ENCODE measurements around the gene VPS11.
"Not testable (repeated sequence)": the region's sequence is repeated elsewhere in the genome, so short reads cannot be mapped to it uniquely, and the experiment has no call there.

VPS11 gene

DNA sequence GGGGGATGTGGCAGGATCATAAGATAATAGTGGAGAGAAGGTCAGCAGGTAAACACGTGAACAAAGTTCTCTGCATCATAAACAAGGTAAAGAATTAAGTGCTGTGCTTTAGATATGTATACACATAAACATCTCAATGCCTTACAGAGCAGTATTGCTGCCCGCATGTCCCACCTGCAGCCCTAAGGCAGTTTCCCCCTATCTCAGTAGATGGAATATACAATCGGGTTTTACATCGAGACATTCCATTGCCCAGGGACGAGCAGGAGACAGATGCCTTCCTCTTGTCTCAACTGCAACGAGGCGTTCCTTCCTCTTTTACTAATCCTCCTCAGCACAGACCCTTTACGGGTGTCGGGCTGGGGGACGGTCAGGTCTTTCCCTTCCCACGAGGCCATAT, 28.1 kb upstream of the VPS11 start:
- not testable (repeated sequence) for DNase-seq

DNA sequence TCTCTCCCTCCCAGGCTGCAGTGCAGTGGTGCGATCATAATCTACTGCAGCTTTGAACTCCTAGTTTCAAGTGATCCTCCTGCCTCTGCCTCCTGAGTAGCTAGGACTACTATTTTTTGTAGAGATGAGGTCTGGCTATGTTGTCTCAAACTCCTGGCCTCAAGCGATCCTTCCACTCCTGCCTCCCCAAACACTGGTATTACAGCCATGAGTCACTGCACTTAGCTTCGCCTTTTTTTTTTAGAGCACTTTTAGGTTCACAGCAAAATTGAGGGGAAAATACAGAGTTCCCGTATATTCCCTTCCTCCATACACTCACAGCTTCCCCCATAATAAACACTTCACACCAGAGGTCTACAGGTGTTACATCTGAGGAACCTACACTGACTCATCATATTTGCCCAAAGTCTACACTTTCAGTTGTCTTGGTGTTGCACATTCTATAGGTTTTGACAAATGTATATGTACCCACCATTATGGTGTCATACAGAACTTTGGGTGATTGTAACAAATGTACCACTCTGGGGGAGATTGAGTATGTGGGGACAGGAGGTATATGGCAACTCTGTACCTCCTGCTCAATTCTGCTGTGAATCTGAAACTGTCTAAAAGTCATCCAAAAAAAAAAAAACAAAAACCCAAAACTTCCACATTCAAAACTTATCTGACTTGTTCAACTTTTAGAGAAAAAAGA, 25.6 kb upstream of the VPS11 start:
- DNase-seq, result no peak

DNA sequence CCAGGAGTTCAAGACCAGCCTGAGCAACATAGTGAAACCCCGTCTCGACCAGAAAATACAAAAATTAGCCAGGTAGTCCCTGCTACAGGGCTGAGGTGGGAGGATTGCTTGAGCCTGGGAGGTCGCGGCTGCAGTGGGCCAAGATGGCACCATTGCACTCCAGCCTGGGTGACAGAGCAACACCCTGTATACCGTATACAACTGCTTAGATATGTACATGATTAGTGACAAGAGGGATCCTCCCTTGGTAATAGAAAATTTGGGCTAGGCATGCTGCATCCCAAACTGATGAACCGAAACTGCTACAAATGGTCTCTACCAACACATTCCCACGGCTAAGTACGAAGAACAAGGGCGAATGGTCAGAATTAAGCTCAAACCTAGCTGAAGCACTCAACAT, 24.7 kb upstream of the VPS11 start:
- DNase-seq, result no peak

DNA sequence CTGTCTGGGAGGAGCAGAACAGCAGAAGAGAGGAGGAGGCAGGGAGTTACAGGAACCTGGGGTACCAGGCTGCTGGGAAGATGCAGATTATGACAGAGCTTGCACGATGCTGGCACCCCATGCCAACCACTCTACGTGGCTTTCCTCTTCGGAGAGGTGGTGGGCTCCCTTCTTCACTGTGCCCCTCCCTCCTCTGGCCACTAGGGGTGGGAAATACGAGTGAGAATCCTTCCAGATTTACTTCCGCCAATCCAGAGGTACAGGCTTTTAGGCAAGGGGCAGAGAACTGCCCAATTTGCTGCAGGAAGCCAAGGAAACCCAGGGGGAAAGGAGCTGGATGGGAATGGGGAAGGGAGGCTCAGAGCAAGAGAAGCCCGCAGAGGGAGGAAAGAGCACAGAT, 22.9 kb upstream of the VPS11 start:
- no peak for DNase-seq

DNA sequence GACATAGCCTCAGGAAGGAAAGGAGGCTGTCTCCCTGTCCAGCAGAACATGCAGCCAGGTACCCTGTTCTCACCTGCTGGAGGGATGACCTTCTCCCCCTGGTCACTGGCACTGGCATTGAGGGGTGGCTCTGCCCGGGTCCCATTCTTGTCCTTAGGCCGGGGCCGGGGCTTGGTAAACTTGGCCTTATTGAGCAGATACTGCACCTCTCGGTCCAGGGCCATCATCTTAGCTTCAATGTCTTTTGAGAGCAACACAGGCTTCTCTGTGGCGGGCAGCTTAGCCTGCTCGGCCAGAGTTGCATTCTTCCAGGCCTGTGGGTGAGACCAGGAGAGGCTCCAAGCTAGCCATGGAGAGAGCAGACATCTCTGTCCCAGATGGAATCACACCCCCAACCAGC, 21.1 kb upstream of the VPS11 start:
- DNase-seq, result no peak

DNA sequence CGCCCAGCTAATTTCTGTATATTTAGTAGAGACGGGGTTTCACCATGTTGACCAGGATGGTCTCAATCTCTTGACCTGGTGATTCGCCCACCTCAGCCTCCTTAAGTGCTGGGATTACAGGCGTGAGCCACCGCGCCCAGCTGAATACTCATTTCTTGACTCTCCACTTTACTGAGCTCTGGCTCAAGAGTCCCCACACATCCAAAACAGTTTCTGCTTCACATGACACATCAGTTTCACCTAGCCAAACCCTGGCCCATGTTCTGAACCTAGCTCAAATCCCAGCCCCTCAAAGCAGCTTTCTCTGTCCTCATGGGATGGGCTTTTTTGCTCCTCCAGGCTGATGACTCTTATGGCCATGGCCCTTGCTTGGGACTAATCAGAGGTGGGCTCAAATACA, 20.4 kb upstream of the VPS11 start:
- no peak for DNase-seq

DNA sequence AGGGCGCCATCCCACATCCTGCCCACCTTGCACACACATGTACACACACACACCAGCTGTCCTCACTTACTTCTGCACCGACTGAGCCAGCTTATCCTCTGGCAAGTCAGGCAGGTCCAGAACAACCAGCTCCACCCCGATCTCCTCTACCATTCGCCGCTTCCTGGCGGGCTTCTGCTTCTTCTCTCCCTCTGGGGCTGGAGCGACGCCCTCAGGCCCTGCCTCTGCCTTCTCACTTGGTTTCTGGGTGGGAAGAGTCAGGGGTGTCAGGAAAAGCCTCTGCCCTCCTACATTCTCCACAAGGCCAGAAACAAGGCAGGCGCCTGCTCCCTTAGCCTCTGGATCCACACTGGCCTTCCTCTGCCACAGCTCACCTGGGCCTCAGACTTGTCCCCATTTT, 19.0 kb upstream of the VPS11 start:
- DNase-seq, result no peak

DNA sequence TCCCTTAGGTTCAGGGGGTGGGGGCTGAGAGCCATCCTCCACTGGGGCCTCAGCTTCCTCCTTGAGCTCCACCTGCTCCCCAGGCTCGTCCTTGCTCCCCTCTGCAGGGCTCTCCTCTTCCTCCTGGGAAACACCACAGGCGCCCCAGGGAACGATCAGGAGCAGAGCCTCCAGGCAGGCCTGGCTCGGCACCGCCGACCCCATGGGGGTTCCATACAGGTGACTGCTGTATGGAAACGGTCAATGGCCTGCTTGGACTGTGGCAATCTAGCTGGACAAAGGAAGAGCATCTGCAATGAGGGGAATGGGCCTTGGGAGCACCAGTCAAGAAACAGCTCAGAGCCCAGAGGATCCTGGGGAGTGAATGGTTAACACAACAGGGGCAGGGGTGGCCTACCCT, 18.5 kb upstream of the VPS11 start:
- no peak for DNase-seq

DNA sequence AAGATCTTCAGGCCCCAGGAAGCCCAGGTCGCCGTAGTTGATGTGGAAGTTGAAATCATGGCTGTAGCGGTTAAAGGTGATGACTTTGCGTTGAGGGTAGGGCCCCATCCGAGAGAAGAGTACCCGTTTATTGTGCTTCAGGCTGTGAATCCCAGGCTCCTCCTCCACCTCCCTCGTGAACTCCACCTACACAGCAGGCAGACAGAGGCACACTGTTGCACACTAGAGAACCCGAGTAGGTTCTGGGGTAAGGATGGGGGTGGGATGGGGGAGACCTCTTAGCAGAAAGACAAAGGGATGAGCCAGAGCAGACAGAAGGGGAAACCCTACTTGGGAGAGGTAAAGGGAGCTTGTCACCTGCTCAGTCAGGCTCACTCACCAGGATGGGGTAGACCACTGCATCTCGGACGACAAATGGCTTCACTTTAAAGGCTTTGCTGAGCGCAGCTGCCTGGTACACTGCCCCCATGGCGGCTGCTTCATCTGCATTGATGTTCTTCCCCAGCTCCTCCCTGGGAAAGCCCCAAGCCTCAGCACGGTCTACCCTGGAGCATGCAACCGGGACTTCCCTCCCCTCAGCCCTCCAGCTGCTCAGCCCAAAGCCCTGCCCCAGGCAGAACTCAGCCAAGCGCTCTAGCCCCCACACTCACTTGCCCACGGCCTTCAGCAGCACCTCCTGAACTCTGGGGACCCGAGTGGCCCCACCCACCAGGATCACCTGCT, 16.0 kb upstream of the VPS11 start:
- DNase-seq, result no peak

DNA sequence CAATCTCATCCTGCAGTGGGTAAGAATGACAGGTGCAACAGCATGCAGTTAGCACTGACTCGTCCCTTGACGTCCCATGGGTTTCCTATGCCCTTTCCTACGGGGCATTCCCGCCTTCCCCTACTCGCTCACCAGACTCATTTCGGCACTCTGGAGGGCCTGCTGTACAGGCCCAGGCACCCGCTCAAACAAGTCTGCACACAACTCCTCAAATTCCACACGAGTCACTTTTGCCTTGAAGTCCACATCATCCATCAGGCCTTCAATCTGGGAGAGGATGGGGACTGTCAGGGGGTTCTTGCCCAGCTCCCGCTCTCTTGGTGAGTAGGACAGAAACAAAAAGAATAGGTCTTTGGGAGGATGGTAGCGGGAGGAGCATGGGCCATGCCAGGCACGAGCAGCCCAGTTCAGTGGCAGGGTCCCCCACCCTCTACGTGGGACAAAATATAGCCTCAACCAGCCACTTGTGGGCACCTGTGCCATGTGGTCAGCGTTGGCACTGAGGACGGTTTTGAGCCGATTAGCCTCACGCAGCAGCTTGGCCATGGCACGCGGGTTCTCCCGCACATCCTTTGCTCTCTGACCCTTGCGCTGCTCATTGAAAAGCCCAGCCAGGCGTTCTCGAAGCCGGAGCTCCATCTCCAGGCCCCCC, 15.3 kb upstream of the VPS11 start:
- DNase-seq, result no peak

DNA sequence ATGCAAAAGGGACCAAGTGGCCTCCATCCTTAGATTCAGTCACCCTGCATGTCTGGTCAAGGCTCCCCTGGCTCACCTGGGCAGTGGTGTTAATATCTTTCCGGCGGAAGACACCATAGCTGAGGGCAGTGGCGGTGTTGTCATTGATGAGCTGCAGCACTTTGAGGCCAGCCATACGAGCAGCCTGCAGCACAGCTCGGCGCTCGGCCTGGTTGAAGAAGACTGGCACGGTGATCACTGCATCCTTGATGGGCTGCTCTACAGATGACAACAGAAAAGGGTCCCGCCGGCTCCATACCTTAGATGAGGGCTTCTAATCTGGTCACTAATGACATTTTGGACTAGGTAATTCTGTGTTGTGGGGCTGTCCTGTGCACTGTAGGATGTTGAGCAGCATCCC, 13.2 kb upstream of the VPS11 start:
- DNase-seq, result no peak

DNA sequence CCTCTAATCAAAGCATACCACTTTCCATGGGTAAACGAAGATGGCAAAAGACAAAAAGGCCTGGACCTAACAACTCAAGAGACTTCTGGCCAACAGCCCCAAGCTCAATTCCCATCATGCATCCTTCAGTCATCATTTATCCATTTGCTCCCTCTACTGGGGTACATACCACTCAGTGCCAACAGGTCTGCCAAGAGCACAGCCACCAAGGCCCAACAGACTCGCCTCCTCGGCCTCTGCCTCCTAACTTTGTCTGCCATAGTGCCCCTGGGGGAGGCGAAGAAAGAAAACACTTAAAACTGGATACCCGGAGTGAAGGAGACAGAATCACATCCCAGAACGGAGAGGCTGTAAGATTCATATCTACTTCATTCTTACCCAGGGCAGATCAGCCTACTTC, 11.7 kb upstream of the VPS11 start:
- DNase-seq, result no peak

DNA sequence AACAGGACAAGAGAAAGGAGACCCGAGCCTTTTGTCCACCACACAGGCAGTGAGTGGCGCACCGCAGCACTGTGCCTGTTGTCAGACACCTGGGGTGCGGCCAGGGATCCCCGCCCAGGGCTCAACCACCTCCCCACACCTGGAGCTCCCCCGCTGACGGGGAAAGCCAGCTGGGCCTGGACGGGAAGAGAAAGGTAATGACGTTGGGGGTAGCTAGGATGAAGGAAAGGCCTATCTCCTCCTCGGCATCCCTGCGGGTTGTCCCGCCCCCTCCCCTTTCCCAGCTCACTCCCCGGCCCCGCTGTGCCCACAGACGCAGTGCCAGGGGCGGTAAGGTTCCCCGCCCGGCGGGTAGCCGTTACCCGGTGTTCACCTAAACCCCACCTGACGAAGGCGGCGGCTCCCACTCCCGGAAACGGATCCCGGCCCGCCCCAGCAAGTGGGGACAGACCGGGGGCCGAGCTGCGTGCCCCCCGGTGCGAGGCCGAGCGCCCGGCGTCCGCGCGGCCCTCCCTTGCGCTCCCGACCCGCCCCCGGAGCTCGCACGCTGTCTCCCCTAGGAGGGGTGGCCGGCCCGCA, 11.1 kb upstream of the VPS11 start:
- DNase-seq, result no peak

DNA sequence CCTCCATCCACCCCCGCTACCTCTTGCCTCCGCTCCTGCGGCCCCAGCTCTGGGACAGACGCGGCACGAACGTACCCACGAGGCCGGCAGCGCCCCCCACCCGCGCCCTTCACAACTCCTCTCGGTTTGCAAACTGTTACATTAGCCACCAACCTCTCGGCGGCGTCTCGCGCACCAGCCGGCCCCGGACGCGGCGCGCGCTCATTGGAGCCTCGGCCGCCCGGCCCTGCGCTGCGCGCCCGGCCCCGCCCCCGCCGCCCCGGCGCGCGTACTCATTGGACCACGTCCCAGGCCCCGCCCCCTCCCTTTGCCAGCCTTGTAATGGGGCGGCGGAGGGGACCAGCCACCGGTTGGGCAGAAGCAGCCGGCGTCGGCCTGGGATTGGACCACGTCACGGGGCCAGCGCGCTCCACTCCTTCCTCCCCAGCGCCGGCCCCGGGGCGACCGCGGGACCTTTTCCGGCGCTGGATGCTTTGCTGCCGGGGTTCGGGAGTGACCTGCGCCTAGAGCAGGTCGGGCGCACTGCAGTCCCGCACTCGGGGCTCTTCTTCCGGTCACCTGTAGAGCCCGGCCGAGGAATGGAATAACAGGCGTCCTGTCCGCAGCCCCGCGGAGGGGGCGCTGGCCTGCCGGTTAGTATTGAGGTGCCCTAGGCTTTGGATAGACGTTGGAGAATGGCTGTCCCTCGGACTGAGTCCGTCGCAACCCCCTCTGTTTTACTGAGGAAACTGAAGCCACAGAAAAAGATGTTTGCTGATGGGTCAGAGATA, 10.4 kb upstream of the VPS11 start, which contains the start of gene HYOU1:
HYOU1 (minus strand) TSS at position 206 of the 770 bp plus-strand sequence. CDS start 1,045 bp downstream, outside the sequence.
- peak; percentile 85 for DNase-seq

DNA sequence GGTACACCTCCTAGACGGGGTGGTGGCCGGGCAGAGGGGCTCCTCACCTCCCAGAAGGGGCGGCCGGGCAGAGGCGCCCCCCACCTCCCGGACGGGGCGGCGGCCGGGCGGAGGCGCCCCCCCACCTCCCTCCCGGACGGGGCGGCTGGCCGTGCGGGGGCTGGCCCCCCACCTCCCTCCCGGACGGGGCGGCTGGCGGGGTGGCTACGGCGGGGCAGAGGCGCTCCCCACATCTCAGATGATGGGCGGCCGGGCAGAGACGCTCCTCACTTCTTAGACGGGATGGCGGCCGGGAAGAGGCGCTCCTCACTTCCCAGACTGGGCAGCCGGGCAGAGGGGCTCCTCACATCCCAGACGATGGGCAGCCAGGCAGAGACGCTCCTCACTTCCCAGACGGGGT, 8.5 kb upstream of the VPS11 start:
- DNase-seq, result not testable (repeated sequence)

DNA sequence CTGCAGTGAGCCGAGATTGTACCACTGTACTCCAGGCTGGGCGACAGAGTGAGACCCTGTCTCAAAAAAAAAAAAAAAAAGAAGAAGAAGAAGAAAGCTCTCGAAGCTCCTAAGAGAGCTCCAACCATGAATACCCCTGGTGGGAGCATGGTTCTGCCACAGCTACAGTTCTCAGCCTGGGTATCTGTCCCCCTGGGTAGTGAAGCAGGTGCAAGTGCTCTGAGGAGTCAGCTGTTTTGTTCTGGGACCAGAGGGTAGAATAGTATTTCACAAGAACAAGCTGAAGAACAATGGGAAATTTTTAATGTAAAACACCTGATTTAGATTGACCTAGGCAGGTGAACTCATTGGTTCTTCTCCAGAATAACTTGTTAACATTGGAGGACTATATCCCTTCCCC, 6.4 kb upstream of the VPS11 start:
- DNase-seq, result no peak

DNA sequence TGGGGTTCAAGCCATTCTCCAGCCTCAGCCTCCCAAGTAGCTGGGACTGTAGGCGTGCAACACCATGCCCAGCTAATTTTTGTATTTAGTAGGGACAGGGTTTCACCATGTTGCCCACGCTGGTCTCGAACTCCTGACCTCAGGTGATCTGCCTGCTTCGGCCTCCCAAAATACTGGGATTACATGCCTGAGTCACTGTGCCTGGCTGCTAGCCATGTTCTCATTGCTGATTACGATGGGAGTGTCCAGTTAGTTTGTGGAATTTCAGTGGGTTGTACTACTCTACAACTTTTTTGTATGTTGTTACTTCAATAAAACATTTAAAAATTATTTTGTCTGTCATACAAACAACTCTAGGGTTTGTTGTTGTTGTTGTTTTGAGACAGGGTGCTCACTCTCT, 4.8 kb upstream of the VPS11 start:
- DNase-seq, result no peak

DNA sequence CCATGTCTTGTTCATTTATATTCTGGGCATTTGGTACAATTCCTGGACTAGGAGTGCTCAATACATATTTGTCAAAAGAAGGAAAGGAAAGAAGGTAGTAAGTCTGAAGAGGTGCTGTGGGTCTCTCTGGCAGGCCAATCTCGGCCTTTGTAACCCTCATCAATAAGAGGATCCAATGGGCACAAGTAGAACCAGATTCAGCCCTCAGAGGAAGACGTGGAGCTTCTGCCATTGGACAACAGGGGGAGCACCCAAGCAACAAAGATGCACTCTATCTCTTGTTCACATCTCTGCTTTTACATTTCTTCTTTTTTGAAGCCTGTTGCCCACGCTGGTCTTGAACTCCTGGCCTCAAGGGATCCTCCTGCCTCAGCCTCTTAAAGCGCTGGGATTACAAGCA, 2.2 kb upstream of the VPS11 start:
- no peak for DNase-seq

DNA sequence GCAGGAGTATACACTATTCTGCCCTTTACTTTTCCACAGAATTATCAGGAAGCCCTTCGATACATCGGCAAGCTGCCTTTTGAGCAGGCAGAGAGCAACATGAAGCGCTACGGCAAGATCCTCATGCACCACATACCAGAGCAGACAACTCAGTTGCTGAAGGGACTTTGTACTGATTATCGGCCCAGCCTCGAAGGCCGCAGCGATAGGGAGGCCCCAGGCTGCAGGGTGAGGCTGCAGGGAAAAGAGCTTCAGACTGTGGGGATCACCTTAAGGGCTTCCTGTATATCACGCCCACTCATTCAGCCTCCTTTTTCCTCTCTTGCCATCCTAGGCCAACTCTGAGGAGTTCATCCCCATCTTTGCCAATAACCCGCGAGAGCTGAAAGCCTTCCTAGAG, 10.2 kb downstream of the VPS11 start:
- no peak for DNase-seq

DNA sequence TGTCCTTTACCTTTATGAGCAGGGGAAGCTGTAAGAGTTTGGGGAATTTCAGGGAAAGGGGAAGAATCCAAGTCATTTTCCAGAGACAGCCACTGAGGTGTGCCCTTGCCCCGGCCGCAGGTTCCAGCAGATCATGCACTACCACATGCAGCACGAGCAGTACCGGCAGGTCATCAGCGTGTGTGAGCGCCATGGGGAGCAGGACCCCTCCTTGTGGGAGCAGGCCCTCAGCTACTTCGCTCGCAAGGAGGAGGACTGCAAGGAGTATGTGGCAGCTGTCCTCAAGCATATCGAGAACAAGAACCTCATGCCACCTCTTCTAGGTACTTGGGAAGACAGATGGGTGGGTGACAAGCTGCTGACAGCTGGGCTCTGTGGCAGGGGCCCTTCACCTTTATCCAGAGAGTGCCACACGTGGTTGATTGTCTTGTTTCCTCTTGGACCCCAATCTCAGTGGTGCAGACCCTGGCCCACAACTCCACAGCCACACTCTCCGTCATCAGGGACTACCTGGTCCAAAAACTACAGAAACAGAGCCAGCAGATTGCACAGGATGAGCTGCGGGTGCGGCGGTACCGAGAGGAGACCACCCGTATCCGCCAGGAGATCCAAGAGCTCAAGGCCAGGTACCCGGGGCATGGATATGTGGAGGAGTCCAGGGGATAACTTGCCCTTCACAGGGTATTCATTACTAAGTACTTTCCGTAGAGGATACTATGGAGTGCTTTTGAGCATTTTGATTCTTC, 11.2 kb downstream of the VPS11 start:
- DNase-seq, result no peak

DNA sequence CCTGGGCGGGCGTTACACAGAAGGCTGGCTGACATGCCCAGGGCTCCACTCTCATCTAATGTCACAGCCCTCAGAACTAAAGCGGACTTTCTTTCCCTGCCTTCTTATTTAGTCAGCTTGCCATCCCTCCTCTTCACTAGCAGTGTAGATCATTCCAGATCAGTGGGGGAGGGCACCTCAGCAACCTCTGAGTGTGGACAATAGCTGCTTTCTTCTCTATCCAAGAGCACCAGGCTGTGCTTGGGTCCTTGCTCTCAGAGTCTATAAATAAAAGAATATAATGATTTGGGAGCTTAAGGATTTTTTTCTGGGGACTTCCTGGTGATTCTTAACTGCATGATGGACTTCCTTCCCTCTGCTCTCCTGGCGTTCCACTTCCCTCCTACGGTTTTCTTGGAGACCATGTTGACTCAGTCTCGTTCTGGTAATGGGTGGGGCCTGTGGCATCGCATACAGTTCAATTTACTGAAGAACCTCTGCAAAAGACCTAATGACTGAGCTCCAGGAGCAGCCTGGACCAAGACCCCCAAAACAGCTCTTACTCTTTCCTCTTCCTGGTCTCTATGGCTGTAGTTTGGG, 14.2 kb downstream of the VPS11 start:
- no peak for DNase-seq

All from cortex of kidney (tissue), 1 donor.